Stromal cell of bone marrow (primary cell): ENCODE measurements around the gene CLCN5.
A peak's percentile ranks its signal among the peaks of the same experiment; 100 is the strongest.

Experiments
- DNase-seq: peaks from one replicate; pipeline ENCODE4 v3.0.0-alpha.2; 2012; ENCODE audit warnings: low read depth

Gene CLCN5

GRCh38 chrX:49922291-49923241 is at the start of gene CLCN5:
Gene CLCN5, plus strand, starts transcription at chrX:49922596. Its CDS starts 2,703 bp downstream, at chrX:49925299.
- DNase-seq: peak; percentile 82

GRCh38 chrX:49876750-49877149 is 45.6 kb upstream of the CLCN5 start:
- DNase-seq: no peak

- DNase-seq: no peak
Measured at GRCh38 chrX:49877397-49878101, 44.8 kb upstream of the CLCN5 start.

GRCh38 chrX:49878128-49878833 is 44.1 kb upstream of the CLCN5 start:
- DNase-seq: no peak

GRCh38 chrX:49878834-49879655 is 43.4 kb upstream of the CLCN5 start, which contains the start of gene USP27X:
Gene USP27X, plus strand, starts transcription at chrX:49879484. Its CDS starts 824 bp downstream, at chrX:49880308.
- peak; percentile 82 for DNase-seq

- no peak for DNase-seq
Measured at GRCh38 chrX:49879656-49880277, 42.6 kb upstream of the CLCN5 start.

GRCh38 chrX:49880668-49881067 is 41.7 kb upstream of the CLCN5 start:
- DNase-seq: no peak

- peak; percentile 37 for DNase-seq
Measured at GRCh38 chrX:49884290-49884862, 38.0 kb upstream of the CLCN5 start.

GRCh38 chrX:49892542-49892941 is 29.9 kb upstream of the CLCN5 start:
- no peak for DNase-seq

GRCh38 chrX:49896951-49897350 is 25.4 kb upstream of the CLCN5 start:
- no peak for DNase-seq

GRCh38 chrX:49901048-49901447 is 21.3 kb upstream of the CLCN5 start:
- no peak for DNase-seq

GRCh38 chrX:49910344-49910743 is 12.1 kb upstream of the CLCN5 start:
- no peak for DNase-seq

GRCh38 chrX:49912086-49912485 is 10.3 kb upstream of the CLCN5 start:
- DNase-seq: no peak

- DNase-seq: no peak
Measured at GRCh38 chrX:49912861-49913260, 9.5 kb upstream of the CLCN5 start.

GRCh38 chrX:49915361-49916222 is 6.8 kb upstream of the CLCN5 start:
- DNase-seq: no peak

GRCh38 chrX:49919617-49920016 is 2.8 kb upstream of the CLCN5 start:
- no peak for DNase-seq

- no peak for DNase-seq
Measured at GRCh38 chrX:49921109-49921508, 1.3 kb upstream of the CLCN5 start.

- DNase-seq: no peak
Measured at GRCh38 chrX:49925176-49925575, 2.8 kb downstream of the CLCN5 start.

GRCh38 chrX:49930039-49930438 is 7.6 kb downstream of the CLCN5 start:
- no peak for DNase-seq

- no peak for DNase-seq
Measured at GRCh38 chrX:49932791-49933190, 10.4 kb downstream of the CLCN5 start.
